Left ventricle myocardium superior (tissue), 1 donor: Measurements from ENCODE around the gene TMEM51. TPM values are rescaled to one million over a fixed set of nuclear protein-coding genes. Genes with fewer than 3 reads are reported as not detected.

Experiments used
- ATAC-seq: fragments of 200-7000 bp; cut with Tn5 transposase; one replicate; pipeline ENCODE4 v1.9.1; 2020; ENCODE audit warnings: mild to moderate bottlenecking, moderate library complexity
- DNase-seq: peaks from one replicate; pipeline ENCODE4 v3.0.0-alpha.2; 2020
- intact Hi-C: fragments of 100-400 bp; cut with micrococcal nuclease; formaldehyde crosslinking; loops from one replicate; pipeline ENCODE4 v1.11.0; 2022
- total RNA-seq: library from RNA; stranded (reverse); fragmentation: NEBNext Ultra II Directional; extraction: Animal tissue kit (Norgen Biotek cat#: 25700); gene quantifications from one replicate; pipeline ENCODE4 v1.2.1, GENCODE V29; 2021
- donor health status: DM: no; HTN: yes; CAD: no; lungs with severe emphysema.

Gene TMEM51
- total RNA-seq, 1 donor from 2014 or later: 4.9 TPM

- no peak for DNase-seq
- intact Hi-C loops: no loop called here
- ATAC-seq: no peak
Measured at GRCh38 chr1:15186846-15187151, 33.3 kb downstream of the TMEM51 start.

GRCh38 chr1:15187175-15188129 lies 33.9 kb downstream of the TMEM51 start:
- DNase-seq (no peak), ATAC-seq (no peak)
- intact Hi-C loops: no loop called here

GRCh38 chr1:15188130-15188524 lies 34.6 kb downstream of the TMEM51 start:
- intact Hi-C loops: no loop called here
- ATAC-seq (peak; percentile 28), DNase-seq (no peak)

GRCh38 chr1:15188678-15189077 lies 35.1 kb downstream of the TMEM51 start:
- no peak for DNase-seq
- no peak for ATAC-seq
- intact Hi-C loops: no loop called here

GRCh38 chr1:15189692-15190370 lies 36.3 kb downstream of the TMEM51 start:
- ATAC-seq (no peak), DNase-seq (no peak)
- intact Hi-C loops: no loop called here

- intact Hi-C loops: no loop called here
- ATAC-seq: no peak
- DNase-seq: no peak
Measured at GRCh38 chr1:15191267-15191666, 37.7 kb downstream of the TMEM51 start.

- intact Hi-C loops: no loop called here
- no peak for ATAC-seq
- no peak for DNase-seq
Measured at GRCh38 chr1:15191770-15192169, 38.2 kb downstream of the TMEM51 start.

GRCh38 chr1:15192916-15193550 lies 39.5 kb downstream of the TMEM51 start:
- intact Hi-C loops: no loop called here
- ATAC-seq: no peak
- no peak for DNase-seq

GRCh38 chr1:15195420-15196052 lies 42.0 kb downstream of the TMEM51 start:
- ATAC-seq (peak; percentile 23), DNase-seq (peak; percentile 51)
- intact Hi-C loops: no loop called here

- intact Hi-C loops: no loop called here
- no peak for DNase-seq
- no peak for ATAC-seq
Measured at GRCh38 chr1:15196069-15196468, 42.5 kb downstream of the TMEM51 start.

GRCh38 chr1:15196807-15197530 lies 43.4 kb downstream of the TMEM51 start:
- DNase-seq (no peak), ATAC-seq (no peak)
- intact Hi-C loops: no loop called here

- ATAC-seq (no peak), DNase-seq (no peak)
- intact Hi-C loops: no loop called here
Measured at GRCh38 chr1:15197591-15198447, 44.3 kb downstream of the TMEM51 start.

- DNase-seq (no peak), ATAC-seq (no peak)
- intact Hi-C loops: no loop called here
Measured at GRCh38 chr1:15198684-15199083, 45.1 kb downstream of the TMEM51 start.

- intact Hi-C loops: no loop called here
- DNase-seq (no peak), ATAC-seq (no peak)
Measured at GRCh38 chr1:15201221-15201620, 47.7 kb downstream of the TMEM51 start.

GRCh38 chr1:15201849-15202551 lies 48.5 kb downstream of the TMEM51 start:
- ATAC-seq (no peak), DNase-seq (no peak)
- intact Hi-C loops: no loop called here

- intact Hi-C loops: no loop called here
- DNase-seq: no peak
Measured at GRCh38 chr1:15204931-15205330, 51.4 kb downstream of the TMEM51 start.

GRCh38 chr1:15205586-15206346 lies 52.2 kb downstream of the TMEM51 start:
- ATAC-seq: no peak
- DNase-seq: no peak
- intact Hi-C loops: no loop called here

More at GRCh38 chr1:15204931-15205330, 51.4 kb downstream of the TMEM51 start:
- no peak for ATAC-seq
